T-helper 1 cell treated with Interleukin-12 subunit alpha and Interleukin-12 subunit beta and Interleukin-4 antibody, amounts not matched to agents 30 μg/mL and 1 μg/mL, for 36 hours (primary cell): Measurements from ENCODE around the gene BTBD19.
"Not testable (repeated sequence)": the region's sequence is repeated elsewhere in the genome, so short reads cannot be mapped to it uniquely, and the experiment has no call there.

ENCODE experiments used
- H3K27ac Mint-ChIP-seq: one replicate; pipeline ENCODE4 v1.8.0; 2021; ENCODE audit warnings: mild to moderate bottlenecking, mixed read lengths
- H3K27me3 Mint-ChIP-seq: one replicate; pipeline ENCODE4 v1.8.0; 2021; ENCODE audit warnings: low read depth, mixed read lengths
- H3K36me3 Mint-ChIP-seq: one replicate; pipeline ENCODE4 v1.8.0; 2021; ENCODE audit warnings: low read depth, mixed read lengths
- H3K4me1 Mint-ChIP-seq: one replicate; pipeline ENCODE4 v1.8.0; 2021; ENCODE audit warnings: low read depth, mixed read lengths
- H3K4me3 Mint-ChIP-seq: one replicate; pipeline ENCODE4 v1.8.0; 2021; ENCODE audit warnings: mild to moderate bottlenecking, moderate library complexity, mixed read lengths
- H3K9me3 Mint-ChIP-seq: one replicate; pipeline ENCODE4 v1.8.0; 2021; ENCODE audit warnings: mixed read lengths

Gene BTBD19

DNA sequence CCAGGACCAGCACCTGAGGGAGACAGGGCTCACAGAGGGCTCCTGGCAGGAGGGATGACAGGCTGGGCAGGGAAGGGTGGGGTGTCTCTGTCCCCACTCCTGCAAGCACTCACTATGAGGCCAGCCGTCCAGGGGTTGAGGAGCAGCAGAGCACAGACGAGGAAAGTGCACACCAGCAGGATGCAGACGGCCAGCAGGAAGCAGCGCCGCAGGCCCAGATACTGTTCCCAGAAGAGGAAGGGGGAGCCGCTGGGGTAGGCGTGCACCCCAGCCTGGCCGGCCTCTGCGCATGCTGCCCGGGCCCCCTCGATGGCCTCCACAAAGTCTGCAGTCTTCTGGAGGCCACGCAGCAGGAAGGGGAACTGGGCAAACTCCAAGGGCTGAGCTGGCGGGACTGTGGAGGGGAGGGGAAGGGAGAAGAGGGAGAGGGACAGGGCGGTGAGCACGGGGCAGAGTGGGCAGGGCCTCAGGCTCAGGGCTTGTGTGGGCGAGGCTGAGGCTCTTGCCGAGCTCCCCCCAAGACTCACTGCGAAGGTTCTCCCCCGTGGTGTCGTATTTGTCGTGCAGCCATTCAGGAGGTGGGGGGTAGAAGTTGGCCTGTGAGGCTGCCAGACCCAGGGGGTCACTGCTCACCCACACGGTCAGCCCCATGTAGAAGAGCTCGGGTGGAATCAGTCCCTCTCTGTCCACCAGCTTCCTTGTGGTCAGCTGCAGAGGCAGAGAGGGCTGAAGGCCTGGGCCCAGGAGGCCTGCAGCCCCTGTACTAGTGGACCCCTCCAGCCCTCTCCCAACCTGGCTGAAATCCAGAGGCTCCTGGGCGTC lies 18.3 kb downstream of the BTBD19 start:
- Mint-ChIP-seq H3K27ac (no peak overlapping the region), H3K4me1 (peaks cover 12% of the 10 kb centered on the region), H3K27me3 (no peaks in the 10 kb centered on the region), H3K36me3 (no peaks in the 10 kb centered on the region), H3K4me3 (no peak overlapping the region), H3K9me3 (no peaks in the 10 kb centered on the region)

DNA sequence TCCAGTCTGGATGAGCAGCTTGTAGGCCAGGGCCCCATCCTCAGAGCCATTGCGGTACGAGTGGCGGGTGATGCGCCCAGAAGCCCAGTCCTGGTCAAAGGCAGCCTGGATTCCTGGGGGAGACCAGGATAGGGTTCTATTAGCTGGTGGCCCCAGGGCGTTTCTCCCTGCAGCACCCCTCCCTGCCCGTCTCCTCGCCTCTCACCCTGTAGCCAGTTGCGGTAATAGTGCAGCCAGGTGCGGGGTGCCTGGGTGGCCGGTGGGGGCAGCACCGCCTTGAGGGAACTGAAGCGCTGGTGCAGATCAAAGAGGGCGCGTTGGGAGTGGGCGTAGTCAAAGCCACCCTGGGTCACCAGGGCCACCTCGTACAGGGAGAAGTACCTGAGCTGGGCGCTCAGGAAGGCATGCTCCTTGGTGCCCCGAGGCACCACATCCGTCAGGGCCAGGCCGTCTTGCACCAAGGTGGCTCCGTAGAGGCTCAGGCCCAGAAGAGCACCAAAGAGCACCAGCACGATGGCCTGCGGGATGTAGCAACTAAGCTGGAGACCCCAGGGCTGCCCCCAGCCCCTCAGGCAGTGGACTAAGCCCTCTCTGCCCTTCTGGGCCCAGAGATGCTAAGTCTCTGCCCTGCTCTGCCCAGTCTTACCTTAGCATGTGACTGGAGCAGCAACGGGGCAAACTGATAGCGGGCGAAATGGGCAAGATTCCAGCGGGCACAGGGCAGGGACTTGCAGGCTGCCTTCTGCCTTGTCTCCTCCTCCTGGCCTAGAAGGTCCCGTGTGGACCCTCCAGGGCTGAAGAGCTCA lies 19.1 kb downstream of the BTBD19 start:
- no peaks in the 10 kb centered on the region for H3K36me3 Mint-ChIP-seq
- no peak overlapping the region for H3K4me3 Mint-ChIP-seq
- peaks cover 9% of the 10 kb centered on the region for H3K4me1 Mint-ChIP-seq
- no peaks in the 10 kb centered on the region for H3K27me3 Mint-ChIP-seq
- no peak overlapping the region for H3K27ac Mint-ChIP-seq
- H3K9me3 Mint-ChIP-seq: no peaks in the 10 kb centered on the region

DNA sequence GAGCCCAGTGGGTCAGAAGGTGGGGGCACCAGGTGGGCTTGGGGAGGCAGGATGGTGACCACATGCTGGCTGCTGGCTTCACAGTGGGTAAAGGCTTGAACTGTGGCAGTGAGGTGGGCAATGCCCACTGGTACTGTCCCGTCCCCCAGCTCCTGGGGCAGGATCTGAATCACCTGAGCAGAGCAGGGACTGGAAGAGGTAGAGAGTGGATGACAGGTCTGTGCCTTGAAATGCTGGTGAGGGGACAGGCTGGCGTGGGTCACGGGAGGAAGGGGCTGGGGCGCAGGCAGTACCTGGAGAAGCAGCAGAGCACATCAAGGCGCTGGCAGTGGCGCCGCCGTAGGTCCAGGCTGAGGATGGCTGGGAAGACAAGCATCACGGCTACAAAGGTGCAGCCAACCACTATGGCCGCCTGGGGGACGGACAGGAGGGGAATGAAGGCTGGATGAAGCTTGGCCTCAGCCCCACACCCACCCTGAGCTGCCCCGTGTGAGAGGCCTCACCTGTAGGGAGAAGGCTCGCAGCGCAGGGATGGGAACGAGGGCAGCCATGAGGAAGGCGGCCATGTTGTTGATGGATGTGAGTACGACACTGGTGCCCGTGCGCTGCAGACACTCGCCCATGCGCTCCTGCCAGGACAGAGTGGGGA lies 19.8 kb downstream of the BTBD19 start:
- H3K4me3 Mint-ChIP-seq: no peak overlapping the region
- no peaks in the 10 kb centered on the region for H3K27me3 Mint-ChIP-seq
- no peak overlapping the region for H3K27ac Mint-ChIP-seq
- H3K9me3 Mint-ChIP-seq: no peaks in the 10 kb centered on the region
- no peaks in the 10 kb centered on the region for H3K36me3 Mint-ChIP-seq
- H3K4me1 Mint-ChIP-seq: peaks cover 4% of the 10 kb centered on the region

DNA sequence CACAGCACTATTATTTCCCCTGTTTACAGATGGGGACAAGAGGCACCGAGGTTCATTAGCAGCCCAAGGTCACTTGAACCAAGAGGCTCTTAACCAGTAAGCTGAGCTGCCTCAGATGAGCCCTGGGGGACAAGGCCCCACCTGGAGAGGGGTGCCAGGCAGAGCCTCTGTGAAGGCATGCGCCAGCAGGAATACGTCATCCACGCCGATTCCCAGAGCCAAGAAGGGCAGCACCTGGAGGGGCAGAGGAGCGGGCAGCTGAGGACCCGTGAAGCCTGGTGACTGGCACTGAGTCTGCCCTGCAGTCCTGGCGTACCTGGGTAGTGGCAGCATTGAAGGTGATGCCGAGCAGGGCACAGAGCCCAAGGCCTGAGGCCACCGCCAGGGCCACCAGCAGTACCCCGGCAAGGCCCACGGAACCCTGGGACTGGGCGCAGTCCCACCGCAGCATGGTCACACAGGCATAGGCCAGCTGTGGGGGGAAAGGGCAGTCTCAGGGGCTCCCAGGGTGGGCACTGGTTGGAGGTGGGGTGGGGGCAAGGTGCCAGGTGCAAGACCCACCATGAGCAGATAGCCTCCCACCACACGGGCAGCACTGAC lies 20.6 kb downstream of the BTBD19 start:
- Mint-ChIP-seq H3K27ac (no peak overlapping the region), H3K4me1 (peaks cover 4% of the 10 kb centered on the region), H3K27me3 (no peaks in the 10 kb centered on the region), H3K36me3 (no peaks in the 10 kb centered on the region), H3K9me3 (no peaks in the 10 kb centered on the region), H3K4me3 (no peak overlapping the region)

DNA sequence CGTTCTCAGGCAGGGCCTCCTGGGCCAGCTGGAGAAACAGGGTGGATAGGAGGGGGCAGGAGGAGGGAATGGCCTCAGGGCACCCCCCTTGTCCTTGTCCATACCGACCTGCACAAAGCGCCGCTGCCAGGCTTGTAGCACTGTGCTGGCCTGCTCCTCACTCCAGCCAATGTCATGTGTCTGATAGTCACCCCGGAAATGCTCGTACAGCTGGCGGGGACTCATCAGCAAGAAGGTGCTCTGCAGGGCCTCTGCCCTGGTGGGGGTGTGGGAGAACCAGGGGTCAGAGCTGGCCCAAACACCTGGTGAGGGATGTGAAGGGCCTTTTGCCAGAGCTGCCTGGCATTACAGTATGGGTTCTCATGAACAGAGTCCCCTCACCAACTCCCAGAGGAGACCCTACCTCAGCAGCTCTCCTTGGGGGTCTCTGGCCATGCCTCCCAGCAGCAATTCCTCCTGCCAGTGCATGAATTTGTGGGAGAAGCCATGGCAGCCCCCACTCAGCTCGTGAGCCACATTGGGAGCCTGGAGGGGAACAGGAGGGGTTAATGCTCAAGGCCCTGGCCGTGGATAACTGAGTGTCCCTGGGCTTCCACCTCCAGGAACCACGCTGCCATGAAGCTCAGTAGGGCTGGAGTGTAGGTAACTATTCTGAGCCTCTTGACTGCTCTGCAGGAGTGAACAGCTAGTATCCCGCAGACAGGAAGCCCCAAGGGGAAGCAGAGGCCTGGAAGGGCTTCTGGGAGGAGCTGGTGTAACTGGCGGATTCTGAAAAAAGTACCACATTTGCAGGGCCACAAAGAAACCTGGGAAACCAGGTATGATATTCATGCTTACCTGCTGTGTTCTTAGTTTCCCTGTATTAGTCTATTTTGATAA lies 21.4 kb downstream of the BTBD19 start:
- Mint-ChIP-seq H3K36me3 (no peaks in the 10 kb centered on the region), H3K4me3 (no peak overlapping the region), H3K9me3 (no peaks in the 10 kb centered on the region), H3K4me1 (peaks cover 4% of the 10 kb centered on the region), H3K27ac (no peak overlapping the region), H3K27me3 (no peaks in the 10 kb centered on the region)

DNA sequence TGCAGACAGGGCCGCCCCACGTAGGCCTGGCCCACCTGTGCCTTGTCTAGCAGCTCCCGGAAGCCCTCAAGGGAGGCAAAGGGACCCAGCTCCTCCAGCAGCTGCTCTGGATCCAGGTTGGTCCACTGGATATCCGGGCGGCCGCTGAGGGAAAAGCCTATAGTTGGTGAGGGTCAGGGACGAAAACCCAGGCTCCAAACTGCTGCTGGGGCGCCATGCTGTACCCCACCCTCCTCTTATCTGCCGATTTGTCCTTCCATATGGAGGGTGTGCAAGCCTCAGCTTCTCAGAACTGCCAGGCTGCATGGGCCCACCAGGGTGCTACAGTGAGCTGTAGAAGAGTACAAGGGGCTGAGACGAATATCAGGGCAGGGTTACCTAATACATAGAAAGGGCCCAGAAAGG lies 22.6 kb downstream of the BTBD19 start:
- peaks cover 9% of the 10 kb centered on the region for H3K4me1 Mint-ChIP-seq
- no peaks in the 10 kb centered on the region for H3K36me3 Mint-ChIP-seq
- no peak overlapping the region for H3K4me3 Mint-ChIP-seq
- H3K27ac Mint-ChIP-seq: no peak overlapping the region
- no peaks in the 10 kb centered on the region for H3K9me3 Mint-ChIP-seq
- H3K27me3 Mint-ChIP-seq: no peaks in the 10 kb centered on the region

DNA sequence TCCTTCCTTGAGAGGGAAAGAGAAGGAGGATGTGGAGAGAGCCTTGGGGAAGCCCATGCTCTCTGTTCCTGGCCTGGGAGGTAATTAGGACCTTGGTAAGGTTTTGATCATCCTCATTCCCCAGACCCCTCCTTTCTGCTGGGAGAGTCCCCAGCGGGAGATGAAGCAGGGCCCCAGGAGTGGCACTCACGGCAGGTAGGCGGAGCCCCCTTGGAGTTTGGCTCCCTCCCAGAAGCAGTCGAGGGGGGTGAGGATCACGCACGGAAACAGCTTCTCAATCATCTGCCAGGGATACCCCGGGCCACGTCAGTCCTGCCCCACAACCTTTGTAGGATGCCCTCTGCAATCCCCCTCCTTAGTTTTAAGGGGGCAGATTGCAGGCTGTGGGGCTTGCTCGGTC lies 23.2 kb downstream of the BTBD19 start:
- peaks cover 10% of the 10 kb centered on the region for H3K4me1 Mint-ChIP-seq
- no peaks in the 10 kb centered on the region for H3K9me3 Mint-ChIP-seq
- no peaks in the 10 kb centered on the region for H3K27me3 Mint-ChIP-seq
- no peak overlapping the region for H3K4me3 Mint-ChIP-seq
- no peak overlapping the region for H3K27ac Mint-ChIP-seq
- no peaks in the 10 kb centered on the region for H3K36me3 Mint-ChIP-seq

DNA sequence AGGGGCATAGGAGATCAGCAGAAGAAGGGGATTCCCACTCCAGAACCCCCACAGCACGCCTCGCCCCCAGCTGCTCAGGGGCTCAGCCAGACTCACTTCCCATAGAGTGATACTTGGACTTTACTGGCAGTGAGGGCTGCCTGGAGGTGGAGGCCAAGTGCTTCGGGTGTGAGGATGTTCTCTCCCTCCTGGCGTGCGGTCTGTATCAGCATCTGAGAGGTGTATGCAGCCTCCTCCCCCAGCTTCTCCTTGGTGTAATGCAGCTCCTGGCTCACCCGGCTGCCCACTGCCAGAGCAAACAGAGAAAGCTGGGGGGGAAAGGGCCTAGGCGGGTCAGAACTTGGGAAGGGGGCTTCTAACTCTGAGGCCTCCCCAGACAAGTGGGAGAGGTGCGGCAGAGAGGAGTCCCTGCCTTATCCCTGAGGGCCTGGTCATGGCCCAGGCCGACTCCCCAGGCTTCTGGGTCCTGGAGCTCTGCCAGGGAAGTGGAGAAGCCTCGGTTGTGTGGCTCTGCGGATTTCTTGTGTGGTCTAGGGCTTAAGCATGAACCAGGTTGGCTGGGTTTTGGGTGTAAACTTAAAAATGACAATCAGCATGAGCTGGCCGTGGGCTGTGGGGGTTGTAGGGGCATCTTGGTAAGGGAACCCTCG lies 23.9 kb downstream of the BTBD19 start:
- no peak overlapping the region for H3K4me3 Mint-ChIP-seq
- no peaks in the 10 kb centered on the region for H3K9me3 Mint-ChIP-seq
- no peaks in the 10 kb centered on the region for H3K36me3 Mint-ChIP-seq
- H3K4me1 Mint-ChIP-seq: peaks cover 10% of the 10 kb centered on the region
- no peak overlapping the region for H3K27ac Mint-ChIP-seq
- H3K27me3 Mint-ChIP-seq: no peaks in the 10 kb centered on the region

DNA sequence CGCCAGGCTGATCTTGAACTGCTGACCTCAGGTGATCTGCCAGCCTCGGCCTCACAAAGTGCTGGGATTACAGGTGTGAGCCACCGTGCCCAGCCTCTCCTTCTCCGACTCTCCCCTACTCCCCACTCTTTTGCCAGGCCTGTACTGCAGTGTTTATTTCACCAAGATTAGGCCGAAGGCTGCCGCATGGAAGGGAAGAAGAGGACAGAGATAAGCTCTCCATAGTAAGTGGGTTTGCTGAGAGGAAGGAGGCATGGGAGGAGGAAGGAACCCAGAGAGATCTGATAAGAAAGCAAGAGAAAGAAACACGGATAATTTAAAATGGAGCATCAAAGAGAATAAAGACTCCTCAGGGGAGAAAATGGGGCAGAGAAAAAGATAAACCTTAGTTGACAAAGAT lies 26.0 kb downstream of the BTBD19 start:
- no peak overlapping the region for H3K27ac Mint-ChIP-seq
- H3K4me3 Mint-ChIP-seq: no peak overlapping the region
- no peaks in the 10 kb centered on the region for H3K27me3 Mint-ChIP-seq
- peaks cover 10% of the 10 kb centered on the region for H3K4me1 Mint-ChIP-seq
- no peaks in the 10 kb centered on the region for H3K9me3 Mint-ChIP-seq
- H3K36me3 Mint-ChIP-seq: no peaks in the 10 kb centered on the region

DNA sequence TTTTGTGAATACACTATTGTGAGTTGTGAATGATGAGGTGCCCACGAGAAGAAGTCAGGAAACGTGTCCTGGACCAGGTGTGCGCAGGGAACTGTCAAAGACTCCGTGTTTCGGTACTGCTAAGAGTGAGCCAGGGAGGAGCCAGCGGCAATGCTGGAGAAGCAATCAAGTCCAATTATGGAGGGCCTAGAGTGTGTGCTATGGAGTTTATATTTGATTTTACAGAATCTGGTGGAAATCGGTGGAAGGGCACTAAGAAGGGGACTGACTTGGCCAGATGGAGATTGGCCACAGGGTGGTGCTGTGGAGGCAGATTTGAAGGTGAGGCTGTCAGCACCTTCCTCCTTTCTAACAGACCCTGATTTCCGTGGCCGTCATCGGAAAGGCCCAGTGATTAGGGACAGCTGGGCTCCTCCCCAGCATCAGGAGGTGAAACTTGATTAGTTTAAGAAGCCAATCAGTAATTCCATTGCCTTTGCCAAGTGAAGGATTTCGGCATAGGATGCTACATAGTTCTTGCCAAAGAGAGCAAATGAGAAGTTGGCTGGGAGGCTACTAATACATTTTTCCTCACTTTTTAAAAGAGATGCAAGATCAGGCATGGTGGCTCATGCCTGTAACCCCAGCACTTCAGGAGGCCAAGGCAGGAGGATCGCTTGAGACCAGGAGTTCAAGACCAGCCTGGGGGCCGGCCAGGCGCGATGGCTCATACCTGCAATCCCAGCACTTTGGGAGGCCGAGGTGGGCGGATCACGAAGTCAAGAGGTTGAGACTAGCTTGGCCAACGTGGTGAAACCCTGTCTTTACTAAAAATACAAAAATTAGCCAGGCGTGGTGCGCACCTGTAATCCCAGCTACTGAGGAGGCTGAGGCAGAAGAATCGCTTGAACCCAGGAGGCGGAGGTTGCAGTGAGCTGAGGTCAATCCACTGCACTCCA lies 27.7 kb downstream of the BTBD19 start:
- H3K9me3 Mint-ChIP-seq: no peaks in the 10 kb centered on the region
- H3K4me3 Mint-ChIP-seq: no peak overlapping the region
- no peaks in the 10 kb centered on the region for H3K36me3 Mint-ChIP-seq
- H3K27ac Mint-ChIP-seq: peak overlapping the region; percentile 24
- peaks cover 10% of the 10 kb centered on the region for H3K4me1 Mint-ChIP-seq
- H3K27me3 Mint-ChIP-seq: no peaks in the 10 kb centered on the region

DNA sequence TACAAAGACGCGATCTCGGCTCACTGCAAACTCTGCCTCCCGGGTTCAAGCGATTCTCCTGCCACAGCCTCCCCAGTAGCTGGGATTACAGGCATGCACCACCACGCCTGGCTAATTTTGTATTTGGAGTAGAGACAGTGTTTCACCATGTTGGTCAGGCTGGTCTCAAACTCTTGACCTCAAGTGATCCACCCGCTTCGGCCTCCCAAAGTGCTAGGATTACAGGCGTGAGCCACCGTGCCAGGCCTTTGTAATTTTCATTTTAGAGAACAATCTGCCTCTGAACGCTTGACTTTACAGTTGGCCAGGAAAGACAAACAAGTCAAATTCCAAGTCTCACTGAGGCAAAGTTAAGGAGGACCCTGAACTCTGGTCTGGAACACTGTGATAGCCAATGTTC lies 30.0 kb downstream of the BTBD19 start:
- H3K4me1 Mint-ChIP-seq, H3K27ac Mint-ChIP-seq, H3K9me3 Mint-ChIP-seq, H3K36me3 Mint-ChIP-seq, H3K4me3 Mint-ChIP-seq: not testable (repeated sequence)
- H3K27me3 Mint-ChIP-seq: peaks cover 17% of the 10 kb centered on the region

DNA sequence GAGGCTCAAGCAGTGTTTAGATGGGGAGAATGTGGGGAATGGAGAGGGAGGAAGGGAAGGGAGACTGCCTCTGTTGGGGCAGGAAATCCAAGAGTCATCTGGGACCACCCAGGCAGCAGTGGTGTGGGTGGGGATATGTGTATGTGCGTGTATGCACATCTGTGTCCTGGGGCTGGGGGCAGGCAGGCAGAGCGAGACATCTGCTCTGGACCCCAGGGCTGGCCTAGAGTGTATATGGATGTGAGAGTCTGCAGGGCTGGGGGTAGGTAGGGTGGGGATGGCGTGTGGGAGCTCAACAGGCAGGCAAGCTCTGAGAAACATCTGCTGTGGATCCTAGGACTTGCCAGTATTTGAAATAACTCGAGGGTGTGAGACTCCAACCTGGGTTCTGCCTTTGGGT lies 31.3 kb downstream of the BTBD19 start:
- Mint-ChIP-seq H3K27ac (no peak overlapping the region), H3K36me3 (peaks cover 2% of the 10 kb centered on the region), H3K27me3 (peaks cover 26% of the 10 kb centered on the region), H3K4me1 (peaks cover 8% of the 10 kb centered on the region), H3K4me3 (no peak overlapping the region), H3K9me3 (no peaks in the 10 kb centered on the region)

DNA sequence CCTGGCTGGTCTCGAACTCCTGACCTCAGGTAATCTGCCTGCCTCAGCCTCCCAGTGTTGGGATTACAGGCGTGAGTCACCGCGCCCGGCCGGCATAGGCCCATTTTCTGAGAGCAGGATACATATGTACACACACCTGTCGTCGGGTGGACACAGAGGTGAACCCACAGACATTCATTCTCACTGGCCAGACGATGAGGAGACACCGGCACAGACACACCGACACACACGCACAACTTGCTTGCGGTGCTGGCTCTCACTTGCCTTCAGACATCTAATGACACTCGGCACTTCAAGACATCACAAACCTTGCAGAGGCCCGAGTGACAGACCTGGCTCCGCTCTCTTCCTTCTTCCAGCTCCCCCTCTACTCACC lies 34.2 kb downstream of the BTBD19 start:
- H3K36me3 Mint-ChIP-seq: peaks cover 5% of the 10 kb centered on the region
- H3K9me3 Mint-ChIP-seq: no peaks in the 10 kb centered on the region
- peak overlapping the region; percentile 14 for H3K4me3 Mint-ChIP-seq
- H3K27me3 Mint-ChIP-seq: peaks cover 28% of the 10 kb centered on the region
- no peaks in the 10 kb centered on the region for H3K4me1 Mint-ChIP-seq
- no peak overlapping the region for H3K27ac Mint-ChIP-seq
